HG03196 (cell line): Measurements from ENCODE around the gene BCR.

Experiments
- ATAC-seq: cut with Tn5 transposase; IDR thresholded peaks from one replicate; pipeline ENCODE4 v1.9.1; 2021; ENCODE audit not compliant: unreplicated experiment

The BCR gene

DNA sequence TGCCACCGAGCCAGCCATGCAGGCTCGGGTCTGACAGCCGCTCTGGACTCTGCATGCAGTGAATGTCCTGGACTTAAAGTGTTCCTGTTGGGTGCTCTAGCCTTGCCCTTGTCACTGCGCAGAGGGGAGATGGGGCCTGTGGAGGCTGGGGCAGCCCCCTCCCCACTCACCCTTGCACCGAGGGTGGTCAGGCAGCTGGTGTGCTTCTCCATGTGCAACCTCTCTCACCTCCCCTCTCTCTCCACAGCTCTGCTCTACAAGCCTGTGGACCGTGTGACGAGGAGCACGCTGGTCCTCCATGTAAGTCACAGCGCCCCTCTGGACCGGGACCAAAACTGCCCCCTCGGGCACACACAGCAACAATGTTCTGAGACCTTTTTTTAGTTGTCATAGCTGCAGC lies 92.5 kb downstream of the BCR start:
- ATAC-seq: no peak

DNA sequence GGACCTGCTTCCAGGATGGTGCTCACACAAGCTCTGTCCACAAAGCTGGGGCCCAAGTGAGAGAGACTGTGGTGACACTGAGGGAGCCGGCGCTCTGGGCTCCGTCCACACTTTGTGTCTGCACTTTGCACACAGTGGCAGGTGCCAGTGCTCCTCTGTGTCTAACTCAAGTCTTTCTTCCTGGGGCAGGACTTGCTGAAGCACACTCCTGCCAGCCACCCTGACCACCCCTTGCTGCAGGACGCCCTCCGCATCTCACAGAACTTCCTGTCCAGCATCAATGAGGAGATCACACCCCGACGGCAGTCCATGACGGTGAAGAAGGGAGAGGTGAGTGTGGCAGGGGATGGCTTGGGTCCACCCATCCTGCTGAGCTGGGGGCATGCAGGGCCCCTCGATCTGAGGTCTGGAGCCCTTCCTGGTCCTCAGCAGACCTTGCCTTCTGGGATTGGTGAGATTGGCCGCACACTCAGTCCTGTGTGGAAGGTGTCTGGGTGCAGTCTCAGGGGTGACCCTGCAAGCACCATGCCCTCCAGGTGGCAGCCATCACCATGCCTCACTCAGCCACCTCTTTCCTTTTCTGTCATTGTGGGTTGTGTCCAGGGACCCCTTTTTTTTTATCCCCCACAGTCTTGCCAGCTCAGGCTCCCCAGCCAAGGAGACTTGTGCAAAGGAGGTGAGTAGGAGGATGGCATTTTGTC lies 93.3 kb downstream of the BCR start:
- no peak for ATAC-seq

GRCh38 chr22:23274146-23274526 lies 93.8 kb downstream of the BCR start:
- no peak for ATAC-seq

- ATAC-seq: no peak
These were observed 94.8 kb downstream of the BCR start for GRCh38 chr22:23274891-23275694.

GRCh38 chr22:23275751-23276150 lies 95.4 kb downstream of the BCR start:
- ATAC-seq: no peak

- no peak for ATAC-seq
These were observed 96.6 kb downstream of the BCR start for GRCh38 chr22:23276656-23277582.

GRCh38 chr22:23277583-23278295 lies 97.4 kb downstream of the BCR start:
- ATAC-seq: no peak

- ATAC-seq: no peak
These were observed 98.8 kb downstream of the BCR start for GRCh38 chr22:23278883-23279675.

DNA sequence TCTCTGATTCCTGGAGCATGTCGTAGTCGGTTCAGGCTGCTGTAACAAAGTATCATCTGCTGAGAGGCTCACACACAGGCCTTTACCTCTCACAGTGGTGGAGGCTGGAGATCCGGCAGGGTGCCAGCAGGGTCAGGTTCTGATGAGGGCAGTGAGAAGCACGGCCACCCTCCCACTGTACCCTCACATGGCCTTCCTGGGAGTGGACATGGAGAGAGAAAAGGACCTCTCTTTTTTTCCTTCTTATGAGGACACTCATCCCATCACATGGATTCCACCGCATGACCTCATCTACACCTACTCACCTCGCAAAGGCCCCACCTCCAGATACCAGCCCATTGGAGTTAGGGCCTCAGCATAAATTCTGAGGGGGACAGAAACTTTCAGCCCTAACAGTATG lies 99.5 kb downstream of the BCR start:
- ATAC-seq: no peak

DNA sequence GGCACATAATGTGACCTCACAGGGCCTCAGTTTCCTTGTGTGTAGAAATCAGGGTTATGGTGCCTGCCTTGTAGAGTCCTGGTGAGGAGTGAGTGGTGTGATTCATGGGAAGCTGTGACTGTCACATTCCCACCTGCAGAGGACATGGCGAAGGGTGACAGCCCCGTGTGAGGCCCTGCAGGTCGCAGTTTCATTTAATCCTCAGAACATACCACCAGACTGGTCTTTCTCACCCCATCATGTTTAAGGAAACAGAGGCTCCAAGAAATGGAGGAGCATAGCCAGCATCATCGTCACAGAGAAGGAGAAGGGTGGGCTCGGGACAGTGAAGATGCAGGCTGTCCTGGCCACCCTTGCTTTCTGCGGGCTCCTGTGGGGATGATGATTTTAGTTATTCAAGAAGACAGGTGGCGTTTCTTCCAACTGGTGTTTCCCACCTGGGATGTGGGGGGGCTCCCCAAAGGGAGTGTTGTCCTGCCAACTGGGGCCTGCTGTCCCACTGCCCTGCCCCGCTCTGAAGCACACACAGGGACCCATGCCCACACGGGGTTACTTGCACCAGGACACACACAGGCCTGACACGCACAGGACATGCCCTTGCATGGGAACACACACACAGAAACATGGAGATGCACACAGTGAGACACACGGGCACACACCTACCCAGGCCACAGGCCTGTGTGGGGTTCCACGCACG lies 100.2 kb downstream of the BCR start:
- no peak for ATAC-seq

- ATAC-seq: no peak
These were observed 100.7 kb downstream of the BCR start for GRCh38 chr22:23281053-23281405.

DNA sequence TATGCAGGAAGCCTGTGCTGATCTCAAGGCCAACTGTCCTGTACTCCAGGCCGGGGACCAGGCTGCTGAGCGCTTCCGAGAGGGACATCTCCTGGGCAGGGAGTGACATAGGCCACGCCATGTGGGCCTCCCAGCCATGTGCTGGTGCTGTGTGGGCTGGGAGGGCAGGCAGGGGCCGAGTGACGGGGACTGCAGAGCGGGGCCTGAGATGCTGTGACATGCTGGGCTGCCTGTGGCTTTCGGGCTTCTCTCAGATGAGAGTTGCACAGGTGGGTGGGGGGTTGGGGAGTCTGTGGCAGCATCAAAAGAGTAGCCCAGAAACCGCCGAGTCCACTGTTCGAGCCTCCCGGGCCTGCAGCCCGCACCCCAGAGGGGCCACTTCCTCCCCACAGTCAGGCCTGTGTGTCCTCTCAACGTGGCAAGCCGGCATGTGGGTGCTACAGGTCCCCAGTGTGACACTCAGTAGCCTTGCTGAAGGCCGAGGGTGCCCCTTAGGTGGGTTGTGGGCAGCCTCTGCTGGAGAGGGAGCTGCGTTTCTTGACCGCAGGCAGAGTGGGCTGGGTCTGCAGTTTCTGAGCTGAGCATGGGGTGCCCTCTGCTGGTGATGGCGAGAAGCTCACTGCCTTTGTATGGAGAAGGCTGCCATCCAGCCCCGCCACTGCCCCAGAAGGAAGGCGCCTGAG lies 101.2 kb downstream of the BCR start:
- no peak for ATAC-seq

- ATAC-seq: no peak
These were observed 101.8 kb downstream of the BCR start for GRCh38 chr22:23282089-23282501.

DNA sequence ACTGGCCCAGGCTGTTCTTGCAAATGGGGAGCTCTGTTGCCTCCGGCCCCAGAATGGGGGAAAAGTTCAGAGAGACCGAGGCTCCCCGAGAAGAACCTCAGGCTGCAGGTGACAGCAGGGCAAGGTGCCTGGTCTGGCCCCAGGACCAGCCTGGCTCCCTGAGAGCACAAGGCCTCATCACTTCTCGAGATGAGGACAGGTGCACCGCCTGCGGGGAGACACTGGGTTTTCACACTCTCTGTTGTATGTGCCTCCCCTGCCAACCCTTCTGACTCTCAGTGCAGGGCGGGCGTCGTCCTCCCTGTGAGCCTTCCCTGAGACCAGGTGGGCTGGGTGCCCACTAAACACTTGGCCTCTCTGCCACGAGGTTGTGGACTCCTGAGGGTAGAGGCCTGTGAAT lies 102.2 kb downstream of the BCR start:
- no peak for ATAC-seq

GRCh38 chr22:23282986-23283385 lies 102.7 kb downstream of the BCR start:
- ATAC-seq: no peak

- ATAC-seq: no peak
These were observed 103.5 kb downstream of the BCR start for GRCh38 chr22:23283591-23284503.

DNA sequence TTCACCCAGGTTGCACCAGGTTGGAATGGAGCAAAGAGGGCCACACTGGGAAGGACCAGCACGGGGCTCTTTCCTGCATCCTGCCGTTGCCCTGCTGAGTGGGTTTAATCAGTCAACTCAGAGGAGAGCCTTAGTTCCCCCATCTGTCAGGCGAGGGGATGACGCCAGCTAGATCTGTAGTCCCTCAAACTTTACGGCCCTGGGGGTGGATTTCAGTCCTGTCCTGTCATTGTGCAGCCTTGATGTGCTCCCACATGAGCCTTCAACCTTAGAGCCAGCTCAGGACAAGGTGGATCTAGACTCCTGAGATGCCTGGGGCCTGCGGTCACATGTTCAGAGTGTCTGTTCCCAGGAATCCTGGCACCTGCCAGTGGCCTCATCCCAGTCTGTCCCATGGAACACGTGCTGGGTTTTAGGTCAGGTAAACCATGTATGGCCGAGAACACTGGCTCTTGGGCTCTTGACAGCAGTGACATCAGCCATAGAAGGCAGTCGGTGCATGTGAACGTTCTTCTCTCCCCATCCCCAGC lies 104.3 kb downstream of the BCR start:
- no peak for ATAC-seq

DNA sequence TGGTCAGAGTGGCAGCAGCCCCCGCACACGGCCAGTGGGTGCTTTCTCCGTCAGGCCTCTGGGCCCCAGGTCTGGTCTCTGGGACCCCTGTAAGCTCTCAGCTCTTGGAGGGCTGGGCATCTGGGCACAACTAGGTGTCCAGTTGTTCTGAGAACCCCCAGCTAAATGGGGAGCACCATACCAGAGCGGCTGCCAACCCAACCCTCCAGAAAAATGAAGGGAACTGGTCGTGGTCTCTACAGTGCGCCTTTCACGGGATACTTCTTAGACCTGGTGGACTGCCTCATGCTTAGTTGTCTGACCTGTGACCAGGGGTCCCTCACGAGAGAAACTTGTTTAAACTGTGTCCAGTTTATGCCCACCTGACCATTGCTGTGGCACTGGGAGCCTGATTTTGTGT lies 104.9 kb downstream of the BCR start:
- no peak for ATAC-seq
